GM19351 (cell line): Measurements from ENCODE around the gene LARP1.
A peak's percentile ranks its signal among the peaks of the same experiment; 100 is the strongest.
"Not testable (repeated sequence)": the region's sequence is repeated elsewhere in the genome, so short reads cannot be mapped to it uniquely, and the experiment has no call there.

ENCODE experiments used
- ATAC-seq: cut with Tn5 transposase; IDR thresholded peaks from one replicate; pipeline ENCODE4 v1.9.1; 2021; ENCODE audit warnings: mild to moderate bottlenecking, moderate library complexity; ENCODE audit not compliant: unreplicated experiment

The LARP1 gene

DNA sequence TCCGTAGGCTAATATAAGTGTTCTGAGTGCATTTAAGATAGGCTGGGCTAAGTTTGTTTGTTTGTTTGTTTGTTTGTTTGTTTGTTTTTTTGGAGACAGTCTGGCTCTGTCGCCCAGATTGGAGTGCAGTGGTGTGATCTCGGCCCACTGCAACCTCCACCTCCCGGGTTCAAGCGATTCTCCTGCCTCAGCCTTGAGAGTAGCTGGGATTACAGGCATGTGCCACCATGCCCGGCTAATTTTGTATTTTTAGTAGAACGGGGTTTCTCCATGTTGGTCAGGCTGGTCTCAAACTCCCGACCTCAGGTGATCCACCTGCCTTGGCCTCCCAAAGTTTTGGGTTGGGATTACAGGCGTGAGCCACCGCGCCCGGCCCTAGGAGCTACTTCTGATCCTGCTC lies 4.7 kb downstream of the LARP1 start:
- not testable (repeated sequence) for ATAC-seq

DNA sequence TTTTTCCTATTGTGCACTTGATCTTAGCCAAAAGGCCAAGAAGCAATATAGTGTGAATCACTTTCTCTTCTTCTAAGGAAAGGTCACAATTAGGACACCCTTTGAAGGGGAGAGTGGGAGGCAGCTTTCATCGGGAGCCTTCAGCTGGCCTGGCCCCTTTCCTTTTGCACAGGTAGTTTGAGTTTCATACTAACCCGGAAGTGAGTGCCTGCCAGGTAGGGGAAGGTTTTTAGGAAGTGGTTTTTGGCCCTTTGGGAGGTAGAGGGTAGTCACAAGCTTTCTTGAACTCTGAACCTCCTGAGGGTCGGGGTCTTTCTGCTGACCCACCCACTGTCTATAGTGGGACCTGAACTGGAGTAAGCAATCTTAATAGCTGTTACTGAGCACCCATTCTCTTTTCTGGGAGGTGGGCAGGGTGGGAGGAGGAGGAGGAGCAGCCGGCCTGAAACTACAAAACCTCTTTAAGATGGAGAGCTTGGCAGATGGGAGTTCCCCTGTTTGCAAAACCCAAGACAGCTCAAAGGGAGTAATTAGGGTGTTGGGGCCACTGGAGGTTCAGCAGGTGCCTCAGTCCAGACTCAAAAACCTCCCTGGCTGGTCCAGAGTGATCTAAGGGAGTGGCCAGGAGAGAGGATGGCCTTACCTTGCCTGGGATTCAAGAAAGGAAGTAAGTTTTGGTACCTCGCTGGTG lies 6.0 kb downstream of the LARP1 start:
- ATAC-seq = peak; percentile 52

GRCh38 chr5:154762261-154762660 lies 7.1 kb downstream of the LARP1 start:
- no peak for ATAC-seq

DNA sequence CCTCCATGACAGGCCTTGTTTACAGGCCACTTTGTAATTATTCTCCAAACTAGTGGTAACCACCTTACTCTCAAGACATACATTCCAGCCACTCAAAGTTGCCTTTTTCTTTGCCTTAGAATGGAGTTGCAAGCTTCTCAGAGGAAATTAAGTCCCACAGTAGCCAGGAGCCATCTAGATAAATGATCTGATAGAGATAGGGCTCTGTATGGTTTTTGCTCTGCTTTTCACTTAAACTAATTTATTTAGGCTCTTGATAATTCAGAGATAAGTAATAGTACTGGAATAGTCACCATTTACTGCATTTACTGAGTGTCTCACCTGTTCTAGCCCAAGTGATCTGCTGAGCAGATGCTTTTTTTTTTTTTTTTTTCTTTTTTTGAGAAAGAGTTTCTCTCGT lies 7.5 kb downstream of the LARP1 start:
- ATAC-seq = no peak

DNA sequence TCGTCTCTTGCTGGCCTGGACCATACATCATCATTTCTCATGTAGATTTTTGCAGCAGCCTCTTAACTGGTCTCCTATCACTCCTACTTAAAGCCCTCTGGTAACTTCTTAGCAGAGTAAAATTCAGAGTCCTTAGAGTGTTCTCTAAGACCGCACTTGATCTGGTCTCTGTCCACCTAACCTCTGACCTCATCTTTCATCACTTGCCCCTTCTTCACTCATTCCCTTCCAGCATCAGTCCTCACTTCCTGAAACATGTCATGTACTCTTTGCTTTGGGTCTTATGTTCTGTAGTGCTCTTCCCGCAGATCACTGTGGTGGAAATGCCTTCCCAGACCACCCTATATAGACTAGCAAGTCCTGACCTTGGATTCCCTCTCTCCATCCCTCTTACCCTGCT lies 9.8 kb downstream of the LARP1 start:
- no peak for ATAC-seq

- no peak for ATAC-seq
Observed at GRCh38 chr5:154765396-154765925, 10.3 kb downstream of the LARP1 start.

DNA sequence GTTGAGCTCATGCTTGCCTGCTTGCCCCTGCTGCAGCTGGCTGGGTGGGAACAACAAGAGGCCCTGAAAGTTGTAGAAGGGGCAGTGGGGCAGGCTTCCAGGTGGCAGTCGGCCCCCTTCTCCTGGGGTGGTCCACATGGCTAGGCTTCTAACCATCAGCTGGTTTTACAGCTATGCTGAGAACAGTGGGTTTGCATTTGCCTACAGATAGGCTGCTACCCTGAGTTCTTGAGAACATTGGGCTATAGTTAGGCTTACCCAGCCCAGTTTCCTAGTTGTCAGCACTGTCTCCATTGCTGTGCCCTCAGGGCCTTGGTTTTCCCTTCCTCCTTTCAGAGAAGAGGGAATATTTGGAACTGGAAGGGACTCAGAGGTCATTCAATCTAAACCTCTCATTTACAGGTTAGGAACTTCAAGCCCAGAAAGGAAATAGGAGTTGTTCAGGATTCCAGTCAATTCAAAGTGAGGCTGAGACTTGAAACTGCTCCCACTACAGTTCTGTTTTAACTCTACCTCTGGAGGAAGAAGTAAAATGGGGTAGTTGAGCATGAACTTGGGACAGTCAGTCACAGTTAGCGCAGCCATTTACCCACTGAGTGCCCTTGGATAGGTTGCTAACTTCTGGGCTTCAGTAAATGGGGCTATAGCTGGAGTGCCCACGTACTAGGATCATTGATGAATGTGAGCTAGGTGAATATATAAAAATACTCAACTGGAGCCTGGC lies 11.5 kb downstream of the LARP1 start:
- ATAC-seq = no peak

DNA sequence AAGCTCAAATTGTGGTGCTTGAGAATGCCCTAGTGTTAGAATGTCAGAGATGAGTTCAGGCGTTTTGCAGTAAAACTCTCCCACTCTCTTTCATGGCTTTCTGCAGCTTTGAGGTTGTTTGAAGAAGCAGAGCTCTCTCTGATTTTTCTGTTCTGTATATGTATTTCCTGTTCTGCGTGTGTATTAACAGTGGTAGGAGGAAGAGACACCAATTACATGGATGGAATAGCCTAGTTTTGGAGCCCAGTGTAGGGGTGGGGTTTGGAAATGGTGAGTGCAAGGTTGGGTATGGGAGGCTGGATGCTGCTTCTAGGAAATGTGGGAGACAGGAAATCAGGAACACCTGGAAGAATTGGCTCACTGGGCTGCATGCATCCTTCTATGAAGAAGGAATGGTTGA lies 12.4 kb downstream of the LARP1 start:
- ATAC-seq = peak; percentile 35

DNA sequence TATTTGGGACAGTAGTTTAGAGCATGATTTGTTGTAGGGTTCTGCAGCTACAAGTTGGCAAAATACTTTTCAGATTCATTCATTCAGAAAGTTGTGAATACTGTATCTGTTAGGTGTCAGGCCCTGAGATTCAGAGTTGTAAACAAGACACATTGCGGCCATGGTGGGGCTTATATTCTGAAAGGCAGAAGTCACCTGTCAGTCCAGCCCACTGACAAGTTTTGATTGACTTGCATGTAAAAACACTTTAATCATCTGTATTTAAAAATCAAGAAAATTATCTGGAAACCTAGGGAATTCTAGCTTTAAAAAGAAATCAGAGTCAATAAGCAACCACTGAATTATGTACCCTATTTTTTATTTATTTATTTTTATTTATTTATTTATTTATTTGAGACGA lies 13.0 kb downstream of the LARP1 start:
- no peak for ATAC-seq

- ATAC-seq = peak; percentile 56
Observed at GRCh38 chr5:154770111-154770510, 14.9 kb downstream of the LARP1 start.

DNA sequence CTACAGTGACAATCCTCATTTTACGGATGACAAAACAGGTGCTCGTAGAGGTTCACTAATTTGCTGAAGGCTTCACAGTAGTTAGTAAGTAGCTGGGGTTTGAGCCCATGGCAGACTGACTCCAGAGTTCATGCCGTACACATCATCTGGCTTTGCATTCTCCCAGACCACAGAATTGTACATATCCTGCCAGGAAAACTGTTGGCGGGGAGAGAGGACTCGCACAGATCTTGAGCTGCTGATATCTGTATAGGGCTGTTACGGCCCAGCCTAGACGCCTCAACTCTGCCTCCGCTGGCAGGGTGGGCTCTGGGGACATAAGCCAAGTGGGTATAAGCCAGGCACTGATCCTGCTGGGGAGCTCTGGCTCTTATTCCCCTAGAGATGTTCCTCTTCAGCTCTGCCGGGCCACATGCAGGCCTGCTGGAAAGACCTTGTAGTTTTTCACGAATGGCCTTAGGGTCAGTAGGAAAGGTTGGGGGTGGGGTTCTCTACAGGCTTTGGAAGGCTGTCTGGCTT lies 16.3 kb downstream of the LARP1 start:
- ATAC-seq = no peak

DNA sequence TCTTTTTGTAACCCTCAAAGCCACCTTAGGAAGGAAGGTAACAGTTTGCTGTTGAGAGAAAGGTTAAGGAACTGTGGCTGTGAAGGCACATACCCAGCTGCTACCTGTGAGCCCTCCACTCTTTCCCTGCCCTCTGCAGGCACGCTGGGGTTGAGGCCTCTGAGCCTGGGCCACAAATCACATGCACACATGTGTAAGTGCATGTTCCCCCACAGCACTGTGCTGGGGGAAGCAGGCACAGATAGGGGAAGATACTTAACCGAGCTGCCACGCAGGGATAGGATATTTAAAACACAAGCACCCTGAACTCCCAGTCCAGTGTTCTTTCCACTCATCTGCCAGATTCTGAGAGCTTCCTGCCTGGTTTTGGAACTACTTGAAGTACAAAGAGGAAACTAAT lies 18.1 kb downstream of the LARP1 start:
- ATAC-seq = no peak

- ATAC-seq = no peak
Observed at GRCh38 chr5:154776167-154776566, 21.0 kb downstream of the LARP1 start.

- no peak for ATAC-seq
Observed at GRCh38 chr5:154778534-154778933, 23.4 kb downstream of the LARP1 start.

- ATAC-seq = no peak
Observed at GRCh38 chr5:154779105-154779504, 23.9 kb downstream of the LARP1 start.

DNA sequence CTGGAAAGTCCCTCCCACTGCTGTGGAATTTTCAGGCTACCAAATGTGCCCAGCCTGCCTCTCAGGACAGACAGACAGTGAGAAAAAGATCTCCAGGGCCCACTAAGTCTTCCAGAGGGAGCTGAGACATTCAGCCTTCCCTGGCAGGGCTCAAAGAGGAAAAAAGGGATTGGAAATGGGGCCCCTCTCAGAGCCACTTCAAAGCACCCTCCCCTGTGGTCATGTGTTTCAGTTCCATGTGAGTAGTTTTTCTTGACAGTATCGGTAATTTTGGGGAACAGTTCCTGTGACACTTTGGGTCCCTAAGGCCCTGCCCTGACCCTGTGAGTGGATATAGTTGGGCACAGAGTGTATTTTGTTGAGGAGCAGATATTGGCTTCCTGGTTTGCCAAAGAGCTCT lies 25.0 kb downstream of the LARP1 start:
- peak; percentile 35 for ATAC-seq

DNA sequence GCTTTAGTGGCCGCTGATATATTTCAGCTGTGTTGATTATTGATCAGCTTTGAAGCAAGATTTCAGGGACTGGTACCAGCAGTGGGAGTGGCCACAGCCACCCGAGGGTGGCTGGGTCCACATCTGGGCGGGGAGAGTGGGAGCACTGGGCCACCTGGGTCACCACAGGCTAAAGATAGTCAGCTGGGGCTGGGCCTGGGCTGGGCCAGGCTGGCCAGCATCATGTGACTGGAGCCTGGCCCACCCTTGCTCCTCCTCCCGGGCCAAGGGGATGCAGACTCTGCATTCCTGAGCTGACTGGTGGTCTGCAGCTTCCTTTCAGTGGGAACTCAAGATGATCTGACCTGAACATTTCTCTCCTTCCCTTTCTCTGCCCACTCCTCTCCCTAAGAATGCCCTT lies 27.1 kb downstream of the LARP1 start:
- no peak for ATAC-seq

DNA sequence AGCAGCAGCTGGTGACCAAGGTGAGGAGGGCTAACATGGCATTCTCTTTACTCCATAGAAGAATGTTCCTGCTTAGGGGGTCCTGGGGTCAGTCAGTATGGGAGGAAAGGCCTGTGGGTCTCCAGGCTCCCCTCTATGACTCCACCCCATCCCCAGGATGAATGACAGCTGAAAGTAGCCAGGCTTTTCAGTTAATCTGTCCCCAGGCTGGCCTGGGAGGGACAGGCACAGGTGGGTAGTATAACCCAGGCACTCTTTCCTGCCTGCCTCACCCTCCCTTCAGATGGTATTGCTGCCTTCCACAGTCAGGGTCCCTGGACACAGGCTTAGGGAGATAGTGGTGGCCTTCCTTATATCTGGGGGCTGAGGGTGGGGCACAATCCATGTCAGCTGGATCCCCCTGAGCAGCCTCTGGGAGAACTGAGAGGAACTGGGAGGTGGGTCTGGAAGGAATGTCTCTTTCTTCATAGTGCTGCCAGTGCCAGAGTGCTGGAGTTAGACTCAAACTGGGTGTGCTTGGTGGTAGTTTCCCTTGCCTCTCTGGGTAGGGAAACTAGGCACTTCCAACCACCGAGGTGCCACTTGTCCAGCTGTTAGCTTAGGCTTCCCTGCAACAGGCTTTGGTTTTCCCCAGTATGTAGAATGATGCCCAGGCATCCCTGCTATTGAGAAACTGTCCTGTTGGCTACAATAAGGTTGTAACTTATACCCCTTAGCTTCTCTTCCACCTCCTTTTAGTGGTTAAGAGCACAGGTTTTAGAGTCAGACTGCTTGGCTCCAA lies 27.8 kb downstream of the LARP1 start:
- ATAC-seq = no peak

DNA sequence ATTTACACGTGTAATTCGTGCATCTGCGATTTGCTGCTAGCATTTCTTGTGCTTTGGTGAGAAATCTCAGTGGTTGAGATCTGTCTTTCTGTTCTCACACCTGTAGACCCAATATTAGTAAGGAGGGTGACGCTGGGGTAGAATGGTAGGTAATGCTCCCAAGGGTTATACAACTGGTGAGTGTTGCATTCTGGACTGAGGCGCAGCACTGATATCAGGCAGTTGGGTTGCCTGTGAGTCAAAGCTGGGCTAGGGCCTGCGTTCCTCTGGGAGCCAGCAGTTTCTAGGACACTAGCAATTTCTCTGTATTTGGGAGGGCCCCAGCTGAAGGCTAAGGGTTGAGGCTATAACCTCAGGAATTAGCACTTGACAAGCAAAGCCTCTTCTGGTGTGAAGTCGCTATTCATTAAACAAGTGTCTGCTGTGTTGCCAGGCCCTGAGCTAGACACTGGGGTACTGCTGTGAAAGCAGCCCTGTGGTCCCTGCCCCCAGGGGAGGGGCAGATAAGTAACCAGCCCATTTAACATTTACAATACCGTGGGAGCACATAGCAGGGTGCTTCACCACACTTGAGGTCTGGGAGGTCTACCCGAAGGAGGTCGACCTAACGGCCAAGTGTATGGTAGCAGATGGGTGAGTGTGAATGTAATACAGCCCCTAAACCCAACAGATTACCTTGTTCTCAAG lies 28.7 kb downstream of the LARP1 start:
- ATAC-seq = peak; percentile 69

DNA sequence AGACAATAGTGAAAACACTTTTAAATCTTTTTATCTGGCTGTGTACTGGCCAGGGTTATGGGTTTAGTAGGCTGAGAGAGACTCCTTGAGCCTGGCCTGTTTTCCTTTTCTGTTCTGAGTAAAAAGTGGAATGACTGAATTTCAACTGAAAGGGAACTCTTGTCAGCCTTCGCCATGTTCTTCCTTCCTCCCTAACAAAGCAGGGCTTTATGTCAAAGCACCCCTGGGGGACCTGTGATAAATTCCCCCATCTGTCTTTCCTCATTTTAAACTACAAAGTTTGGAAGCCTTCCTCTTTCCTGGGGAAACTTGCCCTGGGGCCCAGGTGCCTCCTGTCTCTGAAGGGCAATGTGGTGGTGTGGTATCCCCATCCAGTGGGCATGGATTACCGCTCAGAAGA lies 29.7 kb downstream of the LARP1 start:
- no peak for ATAC-seq

DNA sequence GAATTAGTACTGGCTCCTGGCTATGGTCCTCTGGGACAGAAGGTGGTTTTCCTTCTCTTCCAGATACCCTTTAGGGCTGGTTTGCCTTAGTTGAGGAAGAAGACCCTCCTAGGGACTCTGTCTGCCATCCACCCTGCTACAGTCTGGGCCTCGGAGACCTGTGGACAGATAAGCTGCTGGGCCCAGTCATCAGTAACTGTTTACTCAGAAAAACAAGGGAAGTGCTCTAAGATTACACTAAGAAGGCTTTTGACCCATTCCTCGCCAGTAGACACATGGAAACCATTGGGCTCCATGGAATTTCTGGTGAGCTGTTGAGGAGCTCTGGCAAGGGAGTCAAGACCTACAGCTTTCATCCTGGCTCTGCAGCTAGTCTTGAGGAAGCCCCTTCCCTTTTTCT lies 31.2 kb downstream of the LARP1 start:
- no peak for ATAC-seq
